ENCODE results near the gene MAGI1. TPM values are rescaled to one million over a fixed set of nuclear protein-coding genes. Genes with fewer than 3 reads are reported as not detected.

Gene MAGI1
- total RNA-seq, 1 donor from 2014 or later: 45.8 TPM

DNA sequence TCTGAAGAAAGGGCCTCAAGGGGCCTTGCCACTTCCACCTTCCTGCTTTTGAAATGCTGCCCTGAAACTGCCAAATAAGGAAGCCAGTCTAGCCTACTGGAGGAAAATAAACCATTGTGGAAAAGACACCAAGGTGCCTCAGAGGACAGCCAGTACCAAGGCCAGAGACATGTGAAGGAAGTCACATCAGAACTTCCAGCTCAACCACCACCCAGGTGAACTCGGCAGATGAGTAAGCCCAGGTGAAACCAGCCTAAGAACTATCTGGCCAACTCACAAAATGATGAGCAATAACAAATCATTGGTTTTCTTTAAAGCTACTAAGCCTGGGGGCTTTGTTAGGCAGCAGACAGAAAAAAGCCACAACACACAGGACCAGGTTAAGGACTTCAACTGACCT lies 103.0 kb downstream of the MAGI1 start:
- Histone ChIP-seq H3K27ac (no peak overlapping the region), H3K4me1 (no peaks in the 10 kb centered on the region), H3K27me3 (no peaks in the 10 kb centered on the region), H3K9me3 (no peaks in the 10 kb centered on the region), H3K36me3 (no peaks in the 10 kb centered on the region), H3K4me3 (no peak overlapping the region)
- ATAC-seq (no peak), DNase-seq (no peak)
- TF ChIP-seq, protein P1, sequence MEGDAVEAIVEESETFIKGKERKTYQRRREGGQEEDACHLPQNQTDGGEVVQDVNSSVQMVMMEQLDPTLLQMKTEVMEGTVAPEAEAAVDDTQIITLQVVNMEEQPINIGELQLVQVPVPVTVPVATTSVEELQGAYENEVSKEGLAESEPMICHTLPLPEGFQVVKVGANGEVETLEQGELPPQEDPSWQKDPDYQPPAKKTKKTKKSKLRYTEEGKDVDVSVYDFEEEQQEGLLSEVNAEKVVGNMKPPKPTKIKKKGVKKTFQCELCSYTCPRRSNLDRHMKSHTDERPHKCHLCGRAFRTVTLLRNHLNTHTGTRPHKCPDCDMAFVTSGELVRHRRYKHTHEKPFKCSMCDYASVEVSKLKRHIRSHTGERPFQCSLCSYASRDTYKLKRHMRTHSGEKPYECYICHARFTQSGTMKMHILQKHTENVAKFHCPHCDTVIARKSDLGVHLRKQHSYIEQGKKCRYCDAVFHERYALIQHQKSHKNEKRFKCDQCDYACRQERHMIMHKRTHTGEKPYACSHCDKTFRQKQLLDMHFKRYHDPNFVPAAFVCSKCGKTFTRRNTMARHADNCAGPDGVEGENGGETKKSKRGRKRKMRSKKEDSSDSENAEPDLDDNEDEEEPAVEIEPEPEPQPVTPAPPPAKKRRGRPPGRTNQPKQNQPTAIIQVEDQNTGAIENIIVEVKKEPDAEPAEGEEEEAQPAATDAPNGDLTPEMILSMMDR (IDR thresholded peaks at IDR 0.05): no peak
- intact Hi-C loops (cut with DNase I): no loop called here

DNA sequence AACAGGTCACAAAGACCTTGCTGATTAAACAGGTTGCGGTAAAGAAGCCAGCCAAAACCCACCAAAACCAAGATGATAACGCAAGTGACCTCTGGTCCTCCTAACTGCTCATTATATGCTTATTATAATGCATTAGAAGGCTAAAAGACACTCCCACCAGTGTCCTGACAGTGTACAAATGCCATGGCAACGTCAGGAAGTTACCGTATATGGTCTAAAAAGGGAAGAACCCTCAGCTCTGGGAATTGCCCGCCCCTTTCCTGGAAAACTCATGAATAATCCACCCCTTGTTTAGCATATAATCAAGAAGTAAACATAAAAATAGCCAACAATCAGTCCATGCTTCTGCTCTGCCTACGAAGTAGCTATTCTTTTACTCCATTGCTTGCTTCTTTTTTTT lies 108.1 kb downstream of the MAGI1 start:
- no peaks in the 10 kb centered on the region for H3K27me3 ChIP-seq
- no peak for ATAC-seq
- intact Hi-C loops (cut with DNase I): no loop called here
- H3K4me1 ChIP-seq: peaks cover 7% of the 10 kb centered on the region
- H3K36me3 ChIP-seq: no peaks in the 10 kb centered on the region
- H3K9me3 ChIP-seq: no peaks in the 10 kb centered on the region
- TF ChIP-seq, protein P1 (IDR thresholded peaks at IDR 0.05): no peak
- DNase-seq: no peak
- no peak overlapping the region for H3K4me3 ChIP-seq
- no peak overlapping the region for H3K27ac ChIP-seq

DNA sequence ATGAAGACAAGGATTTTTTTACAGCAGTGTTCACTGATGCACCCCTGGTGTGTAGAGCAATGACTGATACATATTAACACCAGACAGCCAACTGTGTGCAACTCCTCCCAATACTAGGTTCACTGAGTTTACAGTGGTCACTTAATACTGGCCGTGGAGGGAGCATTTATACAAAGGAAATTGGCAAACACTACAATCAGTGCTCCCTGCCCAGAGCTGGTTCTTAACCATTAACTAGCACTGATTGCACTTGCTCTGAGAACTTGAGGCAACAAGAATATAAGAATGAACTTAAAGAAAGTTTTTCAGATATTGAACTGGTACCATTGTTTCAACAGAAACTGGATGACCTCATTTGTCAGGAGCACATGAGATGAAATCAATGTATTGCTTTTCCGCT lies 110.6 kb downstream of the MAGI1 start:
- Histone ChIP-seq H3K4me1 (peaks cover 7% of the 10 kb centered on the region), H3K27me3 (no peaks in the 10 kb centered on the region), H3K27ac (no peak overlapping the region), H3K9me3 (no peaks in the 10 kb centered on the region), H3K36me3 (no peaks in the 10 kb centered on the region), H3K4me3 (no peak overlapping the region)
- intact Hi-C loops (cut with DNase I): no loop called here
- peak; percentile 62 for ATAC-seq
- DNase-seq: no peak
- TF ChIP-seq, protein P1 (IDR thresholded peaks at IDR 0.05): no peak

DNA sequence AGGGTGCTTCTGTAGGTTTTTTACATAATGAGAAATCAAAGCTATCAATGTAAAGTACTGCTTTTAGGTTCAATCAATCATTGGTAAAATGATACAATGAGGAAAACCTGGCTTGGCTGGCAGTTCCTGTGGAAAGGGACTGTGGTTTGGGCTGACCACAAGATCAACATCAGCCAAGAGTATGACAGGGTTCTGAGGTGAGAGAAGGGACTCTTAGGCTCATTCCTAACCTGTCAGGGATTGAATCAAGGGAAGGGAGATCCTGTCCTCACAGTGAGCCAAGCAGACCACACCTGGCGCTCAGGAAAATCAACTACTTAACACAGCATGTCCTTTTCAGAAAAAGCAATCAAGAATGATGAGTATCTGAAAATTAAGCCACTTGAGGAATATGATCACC lies 111.1 kb downstream of the MAGI1 start:
- TF ChIP-seq, protein P1 (IDR thresholded peaks at IDR 0.05): no peak
- H3K36me3 ChIP-seq: no peaks in the 10 kb centered on the region
- H3K27me3 ChIP-seq: no peaks in the 10 kb centered on the region
- no peak overlapping the region for H3K27ac ChIP-seq
- no peak overlapping the region for H3K4me3 ChIP-seq
- no peaks in the 10 kb centered on the region for H3K9me3 ChIP-seq
- H3K4me1 ChIP-seq: peaks cover 7% of the 10 kb centered on the region
- intact Hi-C loops (cut with DNase I): no loop called here
- peak; percentile 65 for ATAC-seq
- DNase-seq: no peak

DNA sequence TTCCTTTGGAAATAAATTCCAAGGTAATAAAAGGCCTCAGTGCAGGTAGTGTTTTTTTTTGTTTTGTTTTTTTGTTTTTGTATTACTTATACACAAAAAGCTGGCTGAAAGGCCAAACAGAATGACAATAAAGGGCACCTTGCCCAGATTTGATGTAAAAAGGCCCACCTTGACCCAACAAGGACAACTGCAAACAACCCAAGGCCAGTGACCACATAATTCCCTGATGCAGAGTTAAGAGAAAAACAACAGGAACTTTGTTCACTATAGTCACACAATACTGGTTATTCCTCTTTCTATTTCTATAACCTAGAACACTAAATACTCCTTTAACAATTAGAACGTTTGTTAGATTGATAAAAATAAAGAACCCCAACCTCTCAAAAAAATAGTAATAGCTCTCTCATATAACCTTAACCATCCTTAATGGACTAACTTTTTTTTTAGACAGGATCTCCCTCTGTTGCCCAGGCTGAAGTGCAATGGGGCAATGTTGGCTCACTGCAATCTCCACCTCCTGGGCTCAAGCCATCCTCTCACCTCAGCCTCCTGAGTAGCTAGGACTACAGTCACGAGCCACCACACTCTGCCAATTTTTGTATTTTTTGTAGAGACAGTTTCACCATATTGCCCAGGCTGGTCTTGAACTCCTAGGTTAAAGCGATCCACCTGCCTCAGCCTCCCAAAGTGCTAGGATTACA lies 113.3 kb downstream of the MAGI1 start:
- H3K9me3 ChIP-seq: no peaks in the 10 kb centered on the region
- intact Hi-C loops (cut with DNase I): no loop called here
- TF ChIP-seq, protein P1 (IDR thresholded peaks at IDR 0.05): no peak
- DNase-seq (no peak), ATAC-seq (no peak)
- H3K4me1 ChIP-seq: peaks cover 7% of the 10 kb centered on the region
- no peak overlapping the region for H3K4me3 ChIP-seq
- H3K36me3 ChIP-seq: no peaks in the 10 kb centered on the region
- H3K27ac ChIP-seq: no peak overlapping the region
- H3K27me3 ChIP-seq: no peaks in the 10 kb centered on the region

DNA sequence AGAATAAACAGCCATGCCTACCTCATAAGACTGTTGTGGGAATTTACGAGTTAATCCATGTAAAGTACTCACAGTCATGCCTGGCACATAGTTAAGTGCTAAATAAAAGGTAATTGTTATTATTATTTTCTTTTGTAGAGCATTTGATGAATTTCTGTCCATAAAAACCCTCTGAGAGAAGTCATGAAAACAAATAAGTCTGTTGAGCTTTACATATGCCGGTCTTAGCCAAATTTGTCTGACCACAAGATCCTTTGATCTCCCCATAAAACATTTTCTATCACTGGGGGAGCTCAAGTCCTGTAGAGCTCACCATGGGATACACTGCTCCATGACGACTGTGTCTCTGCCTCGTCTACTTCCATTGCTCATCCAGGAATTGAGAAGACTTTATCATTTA lies 114.0 kb downstream of the MAGI1 start:
- TF ChIP-seq, protein P1 (IDR thresholded peaks at IDR 0.05): no peak
- intact Hi-C loops (cut with DNase I): no loop called here
- H3K27ac ChIP-seq: no peak overlapping the region
- no peak for DNase-seq
- H3K4me3 ChIP-seq: no peak overlapping the region
- no peak for ATAC-seq
- no peaks in the 10 kb centered on the region for H3K9me3 ChIP-seq
- H3K36me3 ChIP-seq: no peaks in the 10 kb centered on the region
- H3K27me3 ChIP-seq: no peaks in the 10 kb centered on the region
- H3K4me1 ChIP-seq: peaks cover 7% of the 10 kb centered on the region
